Fibroblast of pulmonary artery (primary cell): ENCODE data around the gene SLC22A9.

Experiments
- DNase-seq: peaks from one replicate; pipeline ENCODE4 v3.0.0-alpha.2; 2010; ENCODE audit warnings: low read depth
- H3K4me3 ChIP-seq: replicated peaks from 2 replicates; pipeline ENCODE4 v1.5.1; 2011; ENCODE audit warnings: low read depth, mild to moderate bottlenecking, control low read depth, low read length, moderate library complexity
- CTCF ChIP-seq: IDR thresholded peaks from 2 replicates; pipeline ENCODE4 v1.5.1; 2011; ENCODE audit warnings: mild to moderate bottlenecking, control low read depth, low read length, inconsistent platforms; ENCODE audit errors: missing control alignments

The SLC22A9 gene

GRCh38 chr11:63444160-63444559 lies 74.6 kb downstream of the SLC22A9 start:
- TF ChIP-seq CTCF, result no peak
- no peak for DNase-seq
- no peak overlapping the region for H3K4me3 ChIP-seq

GRCh38 chr11:63445118-63445517 lies 75.5 kb downstream of the SLC22A9 start:
- no peak overlapping the region for H3K4me3 ChIP-seq
- TF ChIP-seq CTCF, result no peak
- no peak for DNase-seq

- DNase-seq, result peak; percentile 3
- H3K4me3 ChIP-seq, result no peak overlapping the region
- no peak for TF ChIP-seq CTCF
These were observed 76.1 kb downstream of the SLC22A9 start for GRCh38 chr11:63445720-63446119.

- DNase-seq, result no peak
- no peak for TF ChIP-seq CTCF
- no peak overlapping the region for H3K4me3 ChIP-seq
These were observed 79.1 kb downstream of the SLC22A9 start for GRCh38 chr11:63448646-63449045.

GRCh38 chr11:63459586-63459985 lies 90.0 kb downstream of the SLC22A9 start:
- H3K4me3 ChIP-seq, result no peak overlapping the region
- DNase-seq, result no peak
- no peak for TF ChIP-seq CTCF
